K562 (cell line): ENCODE measurements around the gene COX6A2. TPM values are rescaled to one million over a fixed set of nuclear protein-coding genes. Genes with fewer than 3 reads are reported as not detected.

Experiments
- CEBPG ChIP-seq, 3 experiments: fragments of 200-800 bp in 1 of 3; sonication (Bioruptor generic) in 1 of 3; sonication (generic) in 1 of 3; formaldehyde crosslinking in 1 of 3; IDR thresholded peaks in 2 of 3; conservative IDR thresholded peaks in 1 of 3; 2 replicates each; pipeline versions ENCODE4 v1.6.1 to v1.8.0; 2016 to 2022; ENCODE audit warnings: missing compliant biosample characterization in 2 of 3, missing genetic modification characterization in 2 of 3, mild to moderate bottlenecking in 1 of 3, missing genetic modification reagents in 1 of 3
- ERF ChIP-seq: fragments of 450-650 bp; formaldehyde crosslinking; IDR thresholded peaks from 2 replicates; pipeline ENCODE4 v1.4.0; 2020; ENCODE audit warnings: mild to moderate bottlenecking, mixed read lengths
- MAX ChIP-seq: sonication (generic); formaldehyde crosslinking; IDR thresholded peaks from 2 replicates; pipeline ENCODE4 v1.9.0; 2022; ENCODE audit warnings: mild to moderate bottlenecking, missing genetic modification reagents
- MXD1 ChIP-seq: fragments of 250-450 bp; sonication (Bioruptor Pico); IDR thresholded peaks from 2 replicates; pipeline ENCODE4 v1.8.0; 2021; ENCODE audit warnings: borderline replicate concordance, mild to moderate bottlenecking, moderate library complexity; ENCODE audit not compliant: poor library complexity, severe bottlenecking
- NCOR1 ChIP-seq: fragments of 450-650 bp; IDR thresholded peaks from 2 replicates; pipeline ENCODE4 v1.6.1; 2016; ENCODE audit warnings: mild to moderate bottlenecking, moderate library complexity
- OTX1 ChIP-seq: fragments of 450-650 bp; formaldehyde crosslinking; IDR thresholded peaks from 2 replicates; pipeline ENCODE4 v1.4.0; 2022; ENCODE audit warnings: mild to moderate bottlenecking
- PBX2 ChIP-seq, 2 experiments: IDR thresholded peaks in 1 of 2; conservative IDR thresholded peaks in 1 of 2; 2 replicates each; pipeline ENCODE4 v1.6.1; 2016; ENCODE audit warnings: low read depth in 2 of 2, mild to moderate bottlenecking in 1 of 2, missing compliant biosample characterization in 1 of 2, missing genetic modification characterization in 1 of 2, moderate library complexity in 1 of 2
- POLR2G ChIP-seq: fragments of 200-400 bp; formaldehyde crosslinking; IDR thresholded peaks from 2 replicates; pipeline ENCODE4 v1.6.1; 2017; ENCODE audit warnings: low read depth, mild to moderate bottlenecking, antibody characterized with exemption, low read length, moderate library complexity
- RAD21 ChIP-seq, 2 experiments: fragments of 250-450 bp in 1 of 2; fragments of 450-650 bp in 1 of 2; sonication (Bioruptor Pico) in 1 of 2; formaldehyde crosslinking in 1 of 2; IDR thresholded peaks in 1 of 2; conservative IDR thresholded peaks in 1 of 2; 2 replicates each; pipeline versions ENCODE4 v1.4.0 to v1.8.0; 2020 to 2022; ENCODE audit warnings: mild to moderate bottlenecking in 2 of 2, moderate library complexity in 1 of 2
- SIN3B ChIP-seq: fragments of 450-650 bp; IDR thresholded peaks from 2 replicates; pipeline ENCODE4 v1.6.1; 2017; ENCODE audit warnings: low read depth, mild to moderate bottlenecking, moderate library complexity
- SLC30A9 ChIP-seq: fragments of 250-450 bp; sonication (Bioruptor Pico); IDR thresholded peaks from 2 replicates; pipeline ENCODE4 v1.8.0; 2022; ENCODE audit warnings: mild to moderate bottlenecking, moderate library complexity
- VEZF1 ChIP-seq: fragments of 200-800 bp; sonication (Bioruptor generic); IDR thresholded peaks from 2 replicates; pipeline ENCODE4 v1.6.1; 2017; ENCODE audit warnings: missing genetic modification characterization, missing compliant biosample characterization
- ZNF609 ChIP-seq: sonication (generic); formaldehyde crosslinking; IDR thresholded peaks from 2 replicates; pipeline ENCODE4 v1.8.1; 2023; ENCODE audit warnings: missing genetic modification reagents, mild to moderate bottlenecking, borderline replicate concordance
- ZSCAN29 ChIP-seq: fragments of 450-650 bp; IDR thresholded peaks from 2 replicates; pipeline ENCODE4 v1.6.1; 2017
- polyA plus RNA-seq, 8 experiments: library from polyadenylated mRNA; depleted of rRNA in 4 of 8; stranded (reverse) in 5 of 8; unstranded in 3 of 8; fragments of >200 nt; fragmentation: Nextera tagmentation in 2 of 8; fragmentation: Illumina TruSeq in 1 of 8; extraction: Ambion mirVana in 2 of 8; extraction: Trizol in 1 of 8; gene quantifications; 2 replicates each; pipeline versions ENCODE4 v1.2.1 to v1.2.3, GENCODE V29; 2011 to 2014; ENCODE audit warnings: inconsistent platforms in 1 of 8, missing spikeins in 1 of 8
- total RNA-seq, 7 experiments: library from RNA; depleted of rRNA in 6 of 7; stranded (reverse); fragments of >200 nt in 6 of 7; fragmentation: Illumina TruSeq in 2 of 7; extraction: Trizol in 2 of 7; gene quantifications; 2 replicates each; pipeline versions ENCODE4 v1.2.1 to v1.2.3, GENCODE V29; 2011 to 2021; ENCODE audit warnings: low replicate concordance in 1 of 7

The COX6A2 gene
- total and polyA plus RNA-seq, 9 of the 15 experiments (the other 6 are each of a cell fraction or from before 2014, with no cell fraction given), result not detected

GRCh38 chr16:31453255-31454204 lies 25.4 kb upstream of the COX6A2 start (continued):
- TF ChIP-seq ZNF609 (CRISPR knock-in tag) (no peak), ZSCAN29 (no peak), RAD21 (CRISPR knock-in tag; conservative IDR thresholded peaks at IDR 0.05 in 1 of 2, IDR thresholded peaks at IDR 0.05 in 1 of 2) (peak in 1 of 2 experiments; percentile 33; a peak in 1 of 4 replicates), ERF (CRISPR knock-in tag) (no peak), NCOR1 (peak; percentile 34; the same call in 1 of the 2 replicates), OTX1 (CRISPR knock-in tag) (peak; percentile 83; the same call in 1 of the 2 replicates), SIN3B (no peak), CEBPG (CRISPR knock-in tag; IDR thresholded peaks at IDR 0.05) (peak; percentile 31; the same call in 1 of the 2 replicates), CEBPG (tag; conservative IDR thresholded peaks at IDR 0.05 in 1 of 2, IDR thresholded peaks at IDR 0.05 in 1 of 2) (peak in 1 of 2 experiments; percentile 31; a peak in 2 of 4 replicates), SLC30A9 (CRISPR knock-in tag) (no peak), VEZF1 (0 out of 2 replicates have a peak, but pooled peaks have one; percentile 22), POLR2G (no peak), MAX (CRISPR knock-in tag) (0 out of 2 replicates have a peak, but pooled peaks have one; percentile 18), PBX2 (CRISPR knock-in tag; IDR thresholded peaks at IDR 0.05; ENCODE audit: low read depth) (no peak), PBX2 (tag; conservative IDR thresholded peaks at IDR 0.05; ENCODE audit: low read depth) (peak; percentile 45), MXD1 (CRISPR knock-in tag) (no peak)
